ENCODE results near the gene TFDP2.
A peak's percentile ranks its signal among the peaks of the same experiment; 100 is the strongest.
"Not testable (repeated sequence)": the region's sequence is repeated elsewhere in the genome, so short reads cannot be mapped to it uniquely, and the experiment has no call there.

TFDP2 gene

DNA sequence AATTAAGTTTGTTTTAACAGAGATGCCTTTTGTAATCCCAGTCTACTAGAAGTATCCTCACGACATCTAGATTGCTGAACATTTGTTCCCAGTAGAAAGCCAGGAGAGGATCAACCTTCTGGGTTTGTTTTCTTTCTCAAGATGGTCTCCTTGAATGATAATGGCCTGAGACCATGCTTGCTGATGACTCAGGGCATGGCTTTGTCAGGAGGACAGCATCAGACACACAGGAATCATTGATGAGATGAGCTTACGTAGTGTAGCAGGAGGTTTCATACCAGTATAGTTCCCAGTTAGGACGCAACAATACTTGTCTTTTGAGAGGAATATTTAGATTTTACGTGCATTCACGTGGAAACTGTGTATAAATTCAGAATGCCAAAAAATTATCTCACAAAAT is 234.3 kb downstream of the TFDP2 start:
- no peak for DNase-seq

DNA sequence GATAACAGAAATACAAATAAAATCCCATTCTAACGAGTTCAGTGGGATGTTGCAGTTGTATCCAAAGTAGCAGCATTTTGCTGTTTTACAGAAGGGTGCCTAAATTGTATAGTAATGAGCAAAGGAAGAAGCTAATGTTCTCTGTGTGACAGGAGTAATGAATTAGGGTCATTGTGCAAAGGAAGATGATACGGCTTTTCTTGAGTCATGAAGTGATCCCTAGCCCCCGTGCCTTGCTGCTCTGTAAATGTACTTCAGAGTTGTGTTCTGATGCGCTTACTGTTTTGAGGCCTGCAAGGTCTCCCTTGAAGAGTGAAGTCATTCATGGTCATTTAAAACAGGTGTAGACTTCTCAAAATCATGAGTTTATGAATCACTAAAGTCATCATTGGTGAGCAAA is 235.0 kb downstream of the TFDP2 start:
- no peak for DNase-seq

DNA sequence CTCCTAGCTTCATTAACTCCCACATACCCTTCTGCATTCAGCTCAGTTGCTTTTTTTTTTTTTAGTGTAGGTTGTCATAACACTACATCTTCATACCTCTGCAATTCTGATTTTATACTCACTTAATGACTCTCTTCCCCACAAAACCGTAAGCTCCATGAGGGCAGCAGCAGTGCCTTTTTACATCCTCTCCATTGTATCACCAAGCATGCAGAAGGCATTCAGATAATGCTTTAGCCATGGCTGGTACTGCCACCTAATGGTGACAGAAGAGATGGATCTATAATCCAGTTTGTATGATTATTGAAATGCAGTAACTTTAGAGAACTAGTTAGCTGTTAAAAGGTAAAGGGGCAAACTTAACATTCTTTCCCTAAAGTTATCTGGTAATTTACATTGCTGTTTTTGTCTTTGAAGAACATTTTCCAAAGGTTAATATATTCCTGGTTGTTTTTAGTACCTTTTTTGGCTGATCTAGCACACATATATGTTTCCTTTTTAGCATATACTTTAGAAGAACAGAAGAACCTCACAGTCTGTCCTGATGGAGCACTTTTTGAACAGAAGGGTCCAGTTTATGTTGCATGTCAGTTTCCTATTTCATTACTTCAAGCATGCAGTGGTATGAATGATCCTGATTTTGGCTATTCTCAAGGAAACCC is 236.1 kb downstream of the TFDP2 start:
- DNase-seq, result peak; percentile 50

DNA sequence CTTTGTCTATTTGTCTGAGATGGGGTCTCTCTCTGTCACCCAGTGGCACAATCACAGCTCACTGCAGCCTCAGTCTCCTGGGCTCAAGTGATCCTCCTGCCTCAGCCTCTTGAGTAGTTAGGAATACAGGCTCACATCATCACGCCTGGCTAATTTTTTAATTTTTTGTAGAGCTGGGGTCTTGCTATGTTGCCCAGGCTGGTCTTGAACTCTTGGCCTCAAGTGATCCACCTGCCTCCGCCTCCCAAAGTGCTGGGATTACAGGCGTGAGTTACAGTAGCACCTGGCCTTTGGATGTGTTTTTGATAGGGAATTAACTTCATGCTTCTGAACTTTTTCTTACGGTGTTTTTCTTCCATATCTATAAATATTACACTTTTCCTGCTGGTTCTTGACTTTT is 239.4 kb downstream of the TFDP2 start:
- DNase-seq, result not testable (repeated sequence)

DNA sequence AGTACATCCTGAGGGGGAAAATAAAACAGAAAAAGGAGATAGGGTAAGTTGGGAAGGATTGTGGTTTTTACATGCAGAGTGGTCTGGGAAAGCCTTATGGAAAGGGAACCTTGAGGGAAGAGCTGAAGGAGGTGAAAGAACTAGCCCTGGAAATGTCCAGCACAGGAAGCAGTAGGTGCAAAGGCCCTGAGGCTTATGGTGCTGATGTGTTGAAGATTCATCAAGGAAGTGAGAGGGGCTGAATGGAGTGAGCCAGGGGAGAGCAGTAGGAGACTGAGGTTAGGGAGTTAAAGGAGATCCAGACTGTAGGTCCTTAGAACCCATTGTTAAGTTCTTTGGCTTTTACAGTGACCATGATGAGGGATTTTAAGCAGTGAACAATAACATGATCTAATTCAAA is 239.9 kb downstream of the TFDP2 start:
- no peak for DNase-seq

DNA sequence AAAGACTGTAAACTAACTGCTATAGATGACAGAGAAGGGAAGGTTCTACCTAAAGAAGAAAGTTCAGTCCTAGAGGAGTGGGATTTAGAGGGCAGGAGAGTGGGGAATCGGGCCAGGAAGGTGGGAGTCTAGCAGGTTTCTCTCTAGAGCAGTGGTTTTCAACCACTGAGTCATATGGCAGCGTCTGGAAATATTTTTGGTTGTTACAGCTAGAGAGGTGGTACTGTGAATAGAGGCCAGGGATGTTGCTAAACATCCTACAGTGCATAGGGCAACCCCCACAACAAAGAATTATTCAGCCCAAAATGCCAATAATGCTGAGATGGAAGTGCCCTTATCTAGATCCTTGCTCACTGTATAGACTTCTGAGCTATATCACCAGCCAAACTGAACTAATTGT is 244.2 kb downstream of the TFDP2 start:
- no peak for DNase-seq

DNA sequence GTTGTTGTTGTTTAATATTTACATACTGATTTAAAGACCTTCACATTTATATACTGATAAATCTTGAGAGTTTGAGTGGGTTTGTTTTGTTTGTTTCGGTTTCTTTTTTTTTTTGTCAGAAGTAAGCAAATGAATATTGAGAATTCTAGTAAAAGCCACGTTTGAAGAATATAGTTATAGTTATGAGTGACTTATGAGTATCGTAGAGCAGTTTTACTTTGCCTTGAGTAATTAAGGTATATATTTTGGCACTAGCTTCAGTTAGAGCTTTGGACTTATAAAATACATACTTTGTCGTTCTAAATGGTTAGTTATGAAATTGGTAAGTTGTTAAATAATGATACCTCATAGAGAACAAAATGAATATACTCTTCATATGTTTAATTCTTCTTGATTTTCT is 245.1 kb downstream of the TFDP2 start:
- DNase-seq, result no peak

DNA sequence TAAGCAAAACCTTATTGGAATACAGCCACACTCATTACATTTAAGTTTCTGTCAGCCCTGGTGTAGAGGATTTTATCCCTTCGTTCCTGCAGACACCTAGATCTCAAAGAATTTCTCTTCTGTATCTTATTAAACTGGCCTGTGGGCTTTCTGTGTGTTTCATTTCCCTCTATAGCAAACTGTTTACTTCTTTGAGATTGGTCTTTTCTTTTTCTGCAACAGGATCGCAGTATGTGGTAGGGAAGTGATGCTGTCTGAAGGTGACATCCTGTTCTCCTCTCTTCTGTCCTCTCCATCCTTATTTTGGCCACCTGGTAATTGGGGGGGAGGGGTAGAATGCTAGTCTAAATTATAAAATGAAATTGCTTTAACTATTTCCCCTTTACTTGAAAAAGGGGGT is 247.4 kb downstream of the TFDP2 start:
- DNase-seq, result no peak

DNA sequence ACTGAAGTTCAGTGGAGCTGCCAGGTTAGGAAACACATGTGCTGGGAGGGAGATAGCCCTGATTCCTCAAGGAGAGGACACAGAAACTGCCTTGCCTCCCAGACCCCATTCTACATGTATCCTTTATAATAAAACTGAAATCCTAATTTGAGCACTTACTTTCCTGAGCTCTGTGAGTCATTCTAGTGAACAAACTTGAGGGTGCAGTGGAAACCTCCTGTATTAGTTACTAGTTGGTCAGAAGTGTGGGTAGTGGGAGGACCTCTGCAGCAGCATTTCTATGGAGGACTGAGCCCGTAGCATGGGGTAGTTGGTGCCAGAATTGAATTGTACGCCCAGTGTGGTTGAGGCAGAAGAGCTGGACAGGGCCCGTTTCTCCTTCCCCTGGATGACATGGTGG is 249.0 kb downstream of the TFDP2 start:
- DNase-seq, result no peak

DNA sequence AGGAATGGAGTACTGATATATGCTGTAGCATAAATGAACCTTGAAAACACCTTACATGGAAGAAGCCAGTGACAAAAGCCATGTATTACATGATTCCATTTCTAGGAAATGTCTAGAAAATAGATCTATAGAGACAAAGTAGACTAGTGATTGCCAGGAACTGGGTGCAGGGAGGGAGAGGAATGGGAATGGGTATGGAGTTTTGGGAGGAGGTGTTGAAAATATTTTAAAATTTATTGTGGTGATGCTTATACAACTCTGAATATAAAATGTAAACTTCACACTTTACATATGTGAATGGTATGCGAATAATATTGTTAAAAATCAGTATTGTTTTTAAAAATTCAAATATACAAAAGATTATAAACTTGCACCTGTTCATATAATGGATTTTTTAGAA is 250.4 kb downstream of the TFDP2 start:
- DNase-seq, result no peak

DNA sequence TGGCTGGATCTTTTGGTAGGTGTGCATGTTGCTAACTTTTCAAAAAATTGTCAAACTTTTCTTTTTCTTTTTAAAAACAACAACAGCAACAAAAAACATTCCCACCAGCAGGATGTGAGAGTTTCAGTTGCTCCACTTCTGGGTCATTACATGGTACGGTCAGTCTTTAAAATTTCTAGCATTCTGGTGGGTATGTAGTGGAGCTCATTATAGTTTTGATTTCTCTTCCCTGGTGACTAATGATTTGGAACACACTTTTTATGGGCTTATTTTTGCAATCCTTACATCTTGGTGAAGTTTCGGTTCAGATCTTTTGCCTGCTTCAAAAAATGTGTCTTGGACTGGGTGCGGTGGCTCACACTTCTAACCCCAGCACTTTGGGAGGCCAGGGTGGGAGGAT is 253.6 kb downstream of the TFDP2 start:
- DNase-seq, result no peak

DNA sequence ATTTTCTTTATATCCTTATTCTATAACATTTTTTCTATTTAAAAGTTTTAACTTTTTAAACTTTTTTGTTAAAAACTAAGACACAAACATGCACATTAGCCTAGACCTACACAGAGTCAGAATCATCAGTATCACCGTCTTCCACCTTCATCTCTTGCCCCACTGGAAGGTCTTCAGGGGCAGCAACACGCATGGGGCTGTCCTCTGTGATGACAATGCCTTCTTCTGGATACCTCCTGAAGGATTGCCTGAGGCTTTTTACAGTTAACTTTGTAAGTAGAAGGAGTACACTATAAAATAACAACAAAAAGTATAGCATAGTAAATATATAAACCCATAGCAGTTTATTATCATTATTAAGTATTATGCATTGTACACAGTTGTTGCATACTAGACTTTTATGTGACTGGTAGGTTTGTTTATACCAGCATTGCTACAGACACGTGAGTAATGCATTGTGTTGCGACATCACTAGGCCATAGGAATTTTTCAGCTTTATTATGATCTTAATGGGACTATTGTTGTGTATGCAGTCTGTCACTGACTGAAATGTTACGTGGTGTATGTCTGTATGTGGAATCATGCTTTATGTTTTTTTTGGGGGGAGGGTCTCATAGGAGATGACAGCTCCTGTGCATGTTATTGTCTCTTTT is 254.7 kb downstream of the TFDP2 start:
- DNase-seq, result no peak
